Measurements from ENCODE around the gene OR2M4.
"Not testable (repeated sequence)": the region's sequence is repeated elsewhere in the genome, so short reads cannot be mapped to it uniquely, and the experiment has no call there.

The OR2M4 gene

GRCh38 chr1:248215880-248216279, 15.3 kb upstream of the OR2M4 start:
- Histone ChIP-seq H3K36me3 (no peaks in the 10 kb centered on the region), H3K9me3 (no peaks in the 10 kb centered on the region), H3K4me3 (no peak overlapping the region), H3K27ac (no peak overlapping the region), H3K27me3 (no peaks in the 10 kb centered on the region), H3K4me1 (no peaks in the 10 kb centered on the region)
- no peak for TF ChIP-seq CTCF (IDR thresholded peaks at IDR 0.05)
- intact Hi-C loops (cut with DNase I; ENCODE audit: low total_unique reads) = no loop called here
- no peak for DNase-seq

- no peak overlapping the region for H3K4me3 ChIP-seq
- TF ChIP-seq CTCF (IDR thresholded peaks at IDR 0.05) = no peak
- H3K9me3 ChIP-seq = peaks cover 0 to 7% (median 0%) of the 10 kb centered on the region in 3 donors
- no peaks in the 10 kb centered on the region for H3K27me3 ChIP-seq
- H3K27ac ChIP-seq = no peak overlapping the region
- H3K4me1 ChIP-seq = no peaks in the 10 kb centered on the region
- intact Hi-C loops (cut with DNase I; ENCODE audit: low total_unique reads) = no loop called here
- H3K36me3 ChIP-seq = no peaks in the 10 kb centered on the region
- DNase-seq = no peak
These were observed 5.7 kb upstream of the OR2M4 start for GRCh38 chr1:248225537-248225936.

- Histone ChIP-seq H3K27me3 (no peaks in the 10 kb centered on the region), H3K27ac (no peak overlapping the region), H3K4me1 (no peaks in the 10 kb centered on the region), H3K9me3 (peaks cover 0 to 7% (median 0%) of the 10 kb centered on the region in 3 donors), H3K4me3 (no peak overlapping the region), H3K36me3 (no peaks in the 10 kb centered on the region)
- no peak for TF ChIP-seq CTCF (IDR thresholded peaks at IDR 0.05)
- no peak for DNase-seq
- intact Hi-C loops (cut with DNase I; ENCODE audit: low total_unique reads) = no loop called here
These were observed 1.8 kb upstream of the OR2M4 start for GRCh38 chr1:248229360-248229908.

GRCh38 chr1:248239478-248239877, 8.3 kb downstream of the OR2M4 start:
- Histone ChIP-seq H3K36me3 (no peaks in the 10 kb centered on the region), H3K27ac (no peak overlapping the region), H3K4me1 (no peaks in the 10 kb centered on the region), H3K4me3 (no peak overlapping the region), H3K9me3 (no peaks in the 10 kb centered on the region), H3K27me3 (no peaks in the 10 kb centered on the region)
- no peak for TF ChIP-seq CTCF (IDR thresholded peaks at IDR 0.05)
- no peak for DNase-seq
- intact Hi-C loops (cut with DNase I; ENCODE audit: low total_unique reads) = no loop called here

GRCh38 chr1:248243204-248243603, 12.0 kb downstream of the OR2M4 start:
- Histone ChIP-seq H3K27me3 (no peaks in the 10 kb centered on the region), H3K36me3 (no peaks in the 10 kb centered on the region), H3K27ac (no peak overlapping the region), H3K9me3 (no peaks in the 10 kb centered on the region), H3K4me1 (no peaks in the 10 kb centered on the region), H3K4me3 (no peak overlapping the region)
- no peak for DNase-seq
- TF ChIP-seq CTCF (IDR thresholded peaks at IDR 0.05) = peak in 1 of 2 experiments; percentile 27
- intact Hi-C loops (cut with DNase I; ENCODE audit: low total_unique reads) = no loop called here

- DNase-seq; H3K4me3 ChIP-seq; H3K4me1 ChIP-seq; H3K27me3 ChIP-seq; H3K27ac ChIP-seq; H3K9me3 ChIP-seq; intact Hi-C loops (cut with DNase I; ENCODE audit: low total_unique reads); H3K36me3 ChIP-seq: not testable (repeated sequence)
These were observed 28.1 kb downstream of the OR2M4 start for GRCh38 chr1:248259309-248259708.
